ENCODE data around the gene RXFP4. TPM values are rescaled to one million over a fixed set of nuclear protein-coding genes. Genes with fewer than 3 reads are reported as not detected.

Gene RXFP4
- total RNA-seq, 1 donor from 2014 or later: 0.16 TPM

DNA sequence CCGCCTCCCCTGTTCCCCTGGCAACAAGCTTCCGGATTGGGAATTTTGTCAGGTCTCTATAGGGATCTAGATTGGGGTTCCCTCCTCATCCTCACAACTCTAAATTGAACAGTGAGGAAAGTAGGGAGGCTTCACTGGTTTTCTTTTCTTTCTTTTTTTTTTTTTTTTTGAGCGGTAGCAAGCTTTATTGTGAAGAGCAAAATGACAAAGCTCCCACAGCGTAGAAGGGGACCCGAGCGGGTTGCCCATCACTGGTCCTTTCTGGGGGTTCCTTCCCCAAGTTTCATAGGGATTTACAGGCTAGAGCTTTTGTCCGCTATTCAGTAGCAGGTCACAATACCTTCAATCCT lies 26.6 kb downstream of the RXFP4 start:
- peak overlapping the region; percentile 77 for H3K4me3 Mint-ChIP-seq
- no peak for DNase-seq (ENCODE audit: low spot score)
- peak overlapping the region; percentile 83 for H3K27ac Mint-ChIP-seq
- H3K9me3 Mint-ChIP-seq: no peaks in the 10 kb centered on the region
- H3K36me3 Mint-ChIP-seq (ENCODE audit: low read depth): peaks cover 57% of the 10 kb centered on the region
- peaks cover 71% of the 10 kb centered on the region for H3K4me1 Mint-ChIP-seq (ENCODE audit: low read depth)
- intact Hi-C loops (cut with micrococcal nuclease): loop anchor here (1.0 kb wide), 1 partner anchor 8 kb away; no protein-coding TSS in a partner anchor
- no peaks in the 10 kb centered on the region for H3K27me3 Mint-ChIP-seq (ENCODE audit: insufficient read depth)

DNA sequence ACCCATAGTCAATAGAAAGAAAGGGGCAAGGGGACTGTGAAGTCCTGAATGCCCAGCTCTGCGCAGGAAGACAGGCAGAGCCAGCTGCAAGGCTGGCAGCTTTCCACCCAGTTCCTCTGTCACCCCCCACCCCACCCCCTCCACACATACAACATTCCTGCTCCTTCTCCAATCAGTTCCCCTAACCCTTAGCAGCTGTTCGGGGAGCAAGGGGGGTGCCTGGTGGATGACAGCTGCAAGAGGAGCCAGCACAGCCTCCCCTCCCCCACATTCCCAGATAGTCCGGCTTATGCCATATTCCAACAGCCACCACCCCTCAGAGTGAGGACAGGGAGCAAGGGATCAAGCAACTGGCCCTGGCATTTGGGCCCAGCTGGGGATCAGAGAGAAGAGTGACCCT lies 27.2 kb downstream of the RXFP4 start:
- Mint-ChIP-seq H3K9me3 (no peaks in the 10 kb centered on the region), H3K36me3 (ENCODE audit: low read depth) (peaks cover 57% of the 10 kb centered on the region), H3K27me3 (ENCODE audit: insufficient read depth) (no peaks in the 10 kb centered on the region), H3K27ac (peak overlapping the region; percentile 83), H3K4me3 (peak overlapping the region; percentile 45), H3K4me1 (ENCODE audit: low read depth) (peaks cover 77% of the 10 kb centered on the region)
- DNase-seq (ENCODE audit: low spot score): no peak
- intact Hi-C loops (cut with micrococcal nuclease): loop anchor here (1.0 kb wide), 1 partner anchor 8 kb away; no protein-coding TSS in a partner anchor

DNA sequence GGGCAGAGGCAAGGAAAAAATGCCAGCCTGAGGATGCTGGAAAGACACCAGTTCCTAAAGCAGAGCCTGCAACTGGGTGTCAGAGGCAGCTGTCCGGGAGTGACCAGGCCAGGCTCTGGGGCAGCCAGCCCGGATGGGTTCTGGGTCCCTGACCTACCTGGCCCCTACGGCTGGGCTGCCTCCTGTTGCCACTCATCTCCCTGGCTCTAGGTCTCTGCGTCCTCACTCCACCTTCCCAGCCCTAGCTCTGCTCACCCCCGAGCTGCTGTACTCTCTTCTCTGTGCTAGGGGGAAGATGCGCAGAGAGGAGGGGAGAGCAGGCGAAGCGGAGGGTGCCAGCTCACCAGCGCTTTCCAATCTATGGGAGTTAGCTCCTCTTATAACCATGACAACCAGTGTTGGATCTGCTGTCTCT lies 27.9 kb downstream of the RXFP4 start:
- Mint-ChIP-seq H3K4me1 (ENCODE audit: low read depth) (peaks cover 82% of the 10 kb centered on the region), H3K36me3 (ENCODE audit: low read depth) (peaks cover 57% of the 10 kb centered on the region), H3K9me3 (no peaks in the 10 kb centered on the region), H3K27ac (peak overlapping the region; percentile 82), H3K27me3 (ENCODE audit: insufficient read depth) (no peaks in the 10 kb centered on the region), H3K4me3 (no peak overlapping the region)
- intact Hi-C loops (cut with micrococcal nuclease): no loop called here
- DNase-seq (ENCODE audit: low spot score): no peak

DNA sequence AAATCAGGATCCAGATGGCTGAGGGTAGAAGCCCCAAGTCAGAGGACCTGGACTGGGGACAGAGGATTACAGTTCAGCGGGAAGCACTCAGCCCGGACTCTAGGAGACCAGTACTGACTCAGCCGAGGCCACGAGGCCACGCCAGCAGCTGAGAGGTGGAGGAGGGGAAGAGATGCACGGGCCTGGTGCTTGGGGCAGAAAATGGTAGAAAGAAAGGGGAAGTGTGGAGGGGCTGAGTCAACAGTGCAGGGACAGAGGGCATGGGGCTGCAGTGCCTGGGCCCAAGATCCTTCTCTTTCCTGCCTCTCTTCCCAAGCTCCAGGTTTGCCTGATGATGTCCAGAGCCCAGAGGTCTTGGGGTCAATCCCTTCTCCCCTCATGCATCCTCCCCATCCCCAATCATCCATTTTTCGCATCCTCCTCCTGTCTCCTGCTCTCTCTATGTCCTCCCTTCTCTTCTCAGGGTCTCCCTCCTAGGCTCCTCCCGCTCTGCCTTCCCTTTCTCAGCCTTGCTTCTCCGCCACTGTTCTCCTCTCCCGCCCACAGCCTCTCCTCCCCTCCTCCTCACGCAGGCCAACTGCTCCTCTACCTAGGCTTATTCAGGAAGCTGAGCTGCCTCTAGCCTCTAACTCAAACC lies 29.2 kb downstream of the RXFP4 start:
- peak overlapping the region; percentile 78 for H3K4me3 Mint-ChIP-seq
- H3K4me1 Mint-ChIP-seq (ENCODE audit: low read depth): peaks cover 95% of the 10 kb centered on the region

DNA sequence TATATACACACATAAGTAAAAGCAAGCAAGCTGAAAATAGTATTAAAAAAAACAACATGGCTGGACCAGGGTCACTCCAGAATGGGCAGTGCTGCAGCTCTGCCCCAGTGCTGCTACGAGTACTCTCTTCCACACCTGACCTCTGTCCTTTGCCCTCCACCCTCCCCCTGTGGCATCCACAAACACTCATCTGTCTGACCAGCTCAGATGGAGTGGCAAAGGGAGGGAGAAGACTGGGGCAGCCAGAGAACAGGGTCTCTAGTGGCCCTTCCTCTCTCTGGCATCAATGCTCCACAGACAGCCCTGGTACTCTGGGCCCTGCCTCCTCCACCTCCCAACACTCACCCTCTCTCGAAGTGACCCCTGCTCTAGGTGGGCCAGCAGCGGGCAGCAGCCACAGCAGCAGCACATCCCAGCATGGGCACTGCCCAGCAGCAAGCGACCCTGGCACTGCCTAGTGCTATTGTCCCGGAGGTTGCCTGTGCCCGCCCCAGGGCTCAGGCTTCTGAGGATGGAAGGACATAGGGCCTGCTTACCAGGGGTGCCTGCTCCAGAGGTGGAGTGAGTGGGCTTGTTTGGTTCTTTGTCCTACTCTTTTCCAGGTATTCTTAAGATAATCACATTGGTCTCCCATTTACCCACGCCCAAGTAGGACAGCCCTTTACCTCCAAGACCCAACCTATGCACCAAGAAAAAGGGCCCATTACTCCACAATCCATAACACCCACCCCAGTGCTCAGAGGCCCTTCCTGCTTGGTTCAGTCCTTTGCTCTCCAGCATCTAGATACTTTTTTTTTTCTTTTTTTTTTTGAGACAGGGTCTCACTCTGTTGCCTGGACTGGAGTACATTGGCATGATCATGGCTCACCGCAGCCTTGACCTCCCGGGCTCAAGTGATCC lies 30.7 kb downstream of the RXFP4 start:
- peak overlapping the region; percentile 49 for H3K27ac Mint-ChIP-seq
- DNase-seq (ENCODE audit: low spot score): no peak
- H3K36me3 Mint-ChIP-seq (ENCODE audit: low read depth): peaks cover 63% of the 10 kb centered on the region
- H3K4me1 Mint-ChIP-seq (ENCODE audit: low read depth): peaks cover 97% of the 10 kb centered on the region
- intact Hi-C loops (cut with micrococcal nuclease): loop anchor here (10.0 kb wide), 1 partner anchor 253 kb away; no protein-coding TSS in a partner anchor
- H3K9me3 Mint-ChIP-seq: no peaks in the 10 kb centered on the region
- peak overlapping the region; percentile 62 for H3K4me3 Mint-ChIP-seq
- H3K27me3 Mint-ChIP-seq (ENCODE audit: insufficient read depth): no peaks in the 10 kb centered on the region

More for the DNA sequence above, 29.2 kb downstream of the RXFP4 start:
- intact Hi-C loops (cut with micrococcal nuclease): loop anchor here (10.0 kb wide), 1 partner anchor 254 kb away; no protein-coding TSS in a partner anchor
- peak overlapping the region; percentile 82 for H3K27ac Mint-ChIP-seq
- no peaks in the 10 kb centered on the region for H3K9me3 Mint-ChIP-seq
- no peaks in the 10 kb centered on the region for H3K27me3 Mint-ChIP-seq (ENCODE audit: insufficient read depth)
- no peak for DNase-seq (ENCODE audit: low spot score)
- H3K36me3 Mint-ChIP-seq (ENCODE audit: low read depth): peaks cover 60% of the 10 kb centered on the region

DNA sequence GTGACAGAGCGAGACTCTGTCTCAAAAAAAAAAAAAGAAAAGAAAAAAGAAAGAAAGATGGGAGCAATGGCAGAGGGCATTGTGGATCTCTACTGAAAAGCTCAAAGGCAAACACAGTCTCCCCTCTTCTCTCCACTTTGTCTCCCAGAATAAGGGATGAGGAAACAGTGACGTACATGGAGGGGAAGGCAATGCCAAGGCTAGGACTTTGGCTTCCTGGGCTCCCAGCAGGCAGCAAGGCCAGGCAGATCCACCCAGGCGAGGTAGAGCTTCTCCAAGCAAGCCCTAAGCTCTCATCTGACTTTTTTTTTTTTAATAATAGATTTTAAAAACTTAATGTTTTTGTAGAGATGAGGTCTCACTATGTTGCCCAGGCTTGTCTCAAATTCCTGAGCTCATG lies 32.3 kb downstream of the RXFP4 start:
- intact Hi-C loops (cut with micrococcal nuclease): loop anchor here (10.0 kb wide), 1 partner anchor 251 kb away; no protein-coding TSS in a partner anchor
- no peak for DNase-seq (ENCODE audit: low spot score)
- Mint-ChIP-seq H3K36me3 (ENCODE audit: low read depth) (peaks cover 56% of the 10 kb centered on the region), H3K9me3 (no peaks in the 10 kb centered on the region), H3K27ac (peak overlapping the region; percentile 69), H3K4me3 (peak overlapping the region; percentile 19), H3K4me1 (ENCODE audit: low read depth) (peaks cover 86% of the 10 kb centered on the region), H3K27me3 (ENCODE audit: insufficient read depth) (no peaks in the 10 kb centered on the region)

DNA sequence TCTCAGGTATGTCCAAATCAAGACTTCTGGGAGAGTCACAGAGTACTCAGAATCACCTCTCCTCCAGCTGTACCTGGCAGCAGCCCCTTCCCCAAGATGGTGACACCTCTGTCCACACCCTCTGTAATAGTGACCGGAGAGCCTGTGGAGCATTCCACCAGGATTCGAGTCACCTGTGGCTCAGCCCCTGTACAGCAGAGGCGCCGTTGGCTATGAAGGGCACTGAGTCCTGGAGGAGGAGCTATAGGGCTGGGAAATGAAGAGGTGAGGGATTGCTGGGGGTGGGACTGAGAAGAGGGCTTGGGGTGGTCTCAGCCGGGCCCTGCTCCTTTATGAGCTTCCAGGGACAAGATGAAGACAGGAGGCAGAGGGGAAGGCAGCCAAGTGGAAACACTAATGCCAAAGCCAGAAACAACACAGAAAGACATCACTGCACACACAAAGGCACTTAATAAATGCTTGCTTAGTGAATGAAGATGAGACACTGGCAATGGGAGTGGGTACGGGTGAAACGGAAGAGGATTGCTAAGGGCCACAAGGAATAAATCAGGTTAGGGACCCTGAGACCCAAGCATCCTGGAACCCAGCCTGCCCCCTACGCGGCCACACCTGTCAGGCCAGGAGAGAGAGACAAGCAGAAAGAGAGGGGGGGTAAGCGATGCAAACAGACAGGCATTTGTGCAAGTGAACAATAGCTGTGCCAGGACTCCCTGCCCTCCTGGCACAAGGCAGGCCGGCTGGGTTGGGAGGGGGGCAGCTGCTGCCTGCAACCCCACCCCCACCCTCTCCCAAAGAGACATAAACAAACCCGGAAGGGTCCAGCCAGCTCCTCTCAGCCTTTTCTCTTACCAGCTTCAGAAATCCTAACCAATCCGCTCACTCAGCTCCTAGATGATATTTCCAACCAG lies 33.0 kb downstream of the RXFP4 start:
- Mint-ChIP-seq H3K27ac (peak overlapping the region; percentile 95), H3K4me3 (peak overlapping the region; percentile 92), H3K4me1 (ENCODE audit: low read depth) (peaks cover 80% of the 10 kb centered on the region), H3K27me3 (ENCODE audit: insufficient read depth) (no peaks in the 10 kb centered on the region), H3K36me3 (ENCODE audit: low read depth) (peaks cover 51% of the 10 kb centered on the region), H3K9me3 (no peaks in the 10 kb centered on the region)
- DNase-seq (ENCODE audit: low spot score): no peak
- intact Hi-C loops (cut with micrococcal nuclease): loop anchor here (5.0 to 10.0 kb wide), 2 partner anchors 250 to 652 kb away; partner anchors contain the start of gene RUSC1

DNA sequence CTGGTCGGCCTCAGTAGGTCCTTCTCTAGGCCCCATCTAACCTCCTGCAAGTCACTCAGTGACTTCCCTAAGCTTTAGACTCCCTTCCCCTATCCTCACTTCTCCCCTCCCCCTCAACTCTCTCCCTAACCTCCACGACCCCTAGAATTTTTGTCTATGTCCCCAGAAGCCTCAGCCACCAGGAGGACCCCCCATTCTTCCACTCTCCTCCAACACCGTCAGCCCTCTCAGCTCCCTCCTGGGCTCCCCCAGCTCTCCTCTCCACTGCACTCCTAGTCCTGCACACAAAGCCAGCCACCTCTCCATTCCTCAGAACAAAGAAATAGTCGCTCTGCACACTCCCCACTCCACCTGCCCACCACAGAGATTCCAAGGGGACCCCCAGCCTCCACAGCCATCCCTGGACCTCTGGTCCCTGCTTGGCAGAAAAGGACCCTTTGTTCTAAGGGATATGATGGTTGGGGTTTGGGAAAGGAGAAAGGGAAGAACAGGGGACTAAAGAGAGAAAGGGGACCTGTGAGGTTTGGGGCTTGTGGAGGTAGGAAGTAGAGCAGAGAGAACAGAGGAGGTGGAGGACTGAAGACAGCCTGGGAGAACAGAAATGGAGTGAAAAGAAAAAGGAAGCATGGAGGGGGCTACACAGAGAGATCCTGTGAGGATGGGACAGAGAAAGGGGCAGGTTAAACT lies 34.1 kb downstream of the RXFP4 start:
- Mint-ChIP-seq H3K27ac (peak overlapping the region; percentile 95), H3K4me1 (ENCODE audit: low read depth) (peaks cover 80% of the 10 kb centered on the region), H3K27me3 (ENCODE audit: insufficient read depth) (no peaks in the 10 kb centered on the region), H3K4me3 (peak overlapping the region; percentile 92), H3K9me3 (no peaks in the 10 kb centered on the region), H3K36me3 (ENCODE audit: low read depth) (peaks cover 40% of the 10 kb centered on the region)
- no peak for DNase-seq (ENCODE audit: low spot score)
- intact Hi-C loops (cut with micrococcal nuclease): loop anchor here (1.0 to 10.0 kb wide), 4 partner anchors 7 to 653 kb away; partner anchors contain the start of gene RUSC1

DNA sequence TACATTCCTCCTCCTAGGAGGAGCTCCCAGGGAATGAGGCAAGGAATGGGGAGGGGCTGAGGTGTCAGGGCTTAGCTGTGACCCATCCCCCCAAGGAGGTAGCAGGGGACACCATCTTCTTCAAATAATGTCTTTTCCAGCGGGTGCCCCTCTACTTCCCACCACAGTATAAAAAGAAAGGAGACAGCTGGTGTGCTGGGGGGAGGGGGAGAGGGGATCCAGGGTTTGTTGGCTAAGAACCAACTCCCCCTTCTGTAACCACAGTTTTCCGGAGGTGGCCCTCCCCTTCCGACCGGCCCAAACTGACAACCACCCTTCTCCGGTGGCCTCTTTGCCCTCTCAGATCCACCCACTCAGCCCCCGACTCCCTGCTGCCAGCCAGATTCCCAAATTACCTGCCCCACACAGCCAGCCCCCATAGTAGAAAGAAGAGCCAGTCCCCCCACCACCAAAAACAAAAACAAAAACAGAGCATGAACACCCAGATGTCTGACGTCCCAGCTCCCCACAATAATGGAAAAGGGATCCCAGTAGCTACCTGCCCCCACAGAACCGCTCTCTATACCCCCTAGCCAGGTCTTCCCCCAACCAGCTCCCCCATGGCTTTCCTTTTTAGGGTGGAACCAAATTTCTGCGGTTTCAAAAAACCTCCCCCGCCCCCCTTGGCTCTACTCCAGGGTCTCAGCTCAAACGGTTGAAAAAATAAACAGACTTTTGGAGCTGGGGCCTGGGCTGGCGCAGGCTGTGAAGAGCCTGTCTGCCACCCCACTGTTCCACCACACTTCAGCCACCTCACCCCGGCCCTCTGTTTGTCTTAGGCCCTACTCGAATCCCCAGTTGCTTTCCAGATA lies 34.8 kb downstream of the RXFP4 start:
- Mint-ChIP-seq H3K4me1 (ENCODE audit: low read depth) (peaks cover 80% of the 10 kb centered on the region), H3K4me3 (peak overlapping the region; percentile 92)

DNA sequence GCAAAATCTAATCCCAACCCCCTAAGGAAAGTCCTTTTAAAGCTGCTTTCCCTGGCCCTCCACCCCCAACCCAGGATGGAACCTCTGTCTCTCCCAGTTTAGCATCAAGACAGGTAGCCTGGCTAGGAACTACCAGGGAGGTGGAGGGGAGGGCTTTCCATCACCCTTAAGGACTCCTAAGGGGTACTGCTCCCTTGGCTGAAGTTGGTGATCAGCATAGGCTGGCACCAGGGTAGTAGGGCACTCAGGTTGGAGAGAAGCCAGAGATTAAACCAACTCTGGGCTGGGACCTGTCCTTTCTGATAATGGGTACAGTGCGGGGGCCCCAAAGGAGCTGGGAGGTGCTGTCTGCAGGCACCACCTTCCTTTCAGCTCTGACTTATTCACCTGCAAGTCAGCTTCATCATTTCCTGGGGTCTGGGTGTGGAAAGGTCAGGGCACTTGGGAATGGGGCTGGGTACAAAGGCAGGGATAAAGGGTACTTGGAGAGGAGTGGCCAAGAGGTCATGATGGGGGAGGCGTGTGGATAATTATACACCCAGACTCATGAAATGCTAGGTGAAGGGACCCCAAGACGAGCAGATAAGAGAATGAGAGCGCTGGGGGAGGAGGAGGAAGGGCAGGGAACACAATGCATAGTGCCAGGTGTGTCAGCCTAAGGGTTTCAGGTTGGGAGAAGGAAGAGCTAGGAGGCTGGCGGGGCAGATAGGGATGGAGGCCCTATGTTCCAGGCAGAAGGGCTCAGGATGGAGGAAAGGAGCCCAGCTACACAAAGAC lies 35.7 kb downstream of the RXFP4 start:
- no peaks in the 10 kb centered on the region for H3K9me3 Mint-ChIP-seq
- peaks cover 80% of the 10 kb centered on the region for H3K4me1 Mint-ChIP-seq (ENCODE audit: low read depth)
- peak; percentile 11 for DNase-seq (ENCODE audit: low spot score)
- H3K27ac Mint-ChIP-seq: peak overlapping the region; percentile 95
- no peaks in the 10 kb centered on the region for H3K27me3 Mint-ChIP-seq (ENCODE audit: insufficient read depth)
- intact Hi-C loops (cut with micrococcal nuclease): loop anchor here (1.0 to 10.0 kb wide), 5 partner anchors 9 to 655 kb away; partner anchors contain the start of gene RUSC1
- H3K36me3 Mint-ChIP-seq (ENCODE audit: low read depth): peaks cover 42% of the 10 kb centered on the region
- peak overlapping the region; percentile 92 for H3K4me3 Mint-ChIP-seq

More for the DNA sequence above, 34.8 kb downstream of the RXFP4 start:
- Mint-ChIP-seq H3K36me3 (ENCODE audit: low read depth) (peaks cover 38% of the 10 kb centered on the region), H3K27ac (peak overlapping the region; percentile 95), H3K27me3 (ENCODE audit: insufficient read depth) (no peaks in the 10 kb centered on the region), H3K9me3 (no peaks in the 10 kb centered on the region)
- DNase-seq (ENCODE audit: low spot score): peak; percentile 33
- intact Hi-C loops (cut with micrococcal nuclease): loop anchor here (1.0 to 10.0 kb wide), 4 partner anchors 8 to 654 kb away; partner anchors contain the start of gene RUSC1

Data from activated T-helper 1 cell treated with anti-CD3 and anti-CD28 coated beads, Interleukin-12 subunit alpha, Interleukin-12 subunit beta, Interleukin-2, Interleukin-4 antibody, amounts not matched to agents 30 ng/mL and 10 ng/mL and 1 ng/mL, durations not matched to agents 14 hours and 24 hours and 36 hours (primary cell).